Mucosa of gallbladder (tissue), 1 donor: ENCODE results near the gene STK32C. TPM values are rescaled to one million over a fixed set of nuclear protein-coding genes. Genes with fewer than 3 reads are reported as not detected.

Source experiments
- DNase-seq: peaks from one replicate; pipeline ENCODE4 v3.0.0-alpha.2; 2020; ENCODE audit warnings: low spot score
- total RNA-seq: library from RNA; stranded (reverse); gene quantifications from one replicate; pipeline ENCODE4 v1.2.1, GENCODE V29; 2021
- donor health status: DM: no; HTN: no; CAD: no.

The STK32C gene
- total RNA-seq, 1 donor from 2014 or later, result 23.8 TPM

DNA sequence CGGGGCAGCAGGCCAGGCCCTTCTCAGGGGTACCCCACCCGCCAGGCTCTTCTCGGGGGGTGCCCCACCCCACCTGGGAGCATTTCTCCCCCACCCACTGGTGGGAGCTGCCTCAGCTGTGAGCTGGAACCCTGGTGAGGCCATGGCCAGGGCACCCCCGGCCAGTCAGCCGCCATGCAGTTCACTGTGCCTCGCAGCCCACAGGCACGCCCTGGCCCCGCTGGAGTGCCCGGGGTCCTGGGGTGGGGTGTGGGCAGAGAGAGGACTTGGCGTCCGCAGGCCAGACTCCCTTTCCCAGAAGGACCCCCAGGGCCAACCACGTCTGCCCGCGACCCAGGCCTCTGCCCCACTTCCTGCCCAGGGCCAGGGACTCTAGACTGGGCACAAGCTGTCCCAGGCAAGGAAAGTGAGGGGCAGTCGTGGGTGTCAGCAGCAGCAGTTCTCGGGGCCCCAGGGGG lies 107.9 kb downstream of the STK32C start:
- no peak for DNase-seq

DNA sequence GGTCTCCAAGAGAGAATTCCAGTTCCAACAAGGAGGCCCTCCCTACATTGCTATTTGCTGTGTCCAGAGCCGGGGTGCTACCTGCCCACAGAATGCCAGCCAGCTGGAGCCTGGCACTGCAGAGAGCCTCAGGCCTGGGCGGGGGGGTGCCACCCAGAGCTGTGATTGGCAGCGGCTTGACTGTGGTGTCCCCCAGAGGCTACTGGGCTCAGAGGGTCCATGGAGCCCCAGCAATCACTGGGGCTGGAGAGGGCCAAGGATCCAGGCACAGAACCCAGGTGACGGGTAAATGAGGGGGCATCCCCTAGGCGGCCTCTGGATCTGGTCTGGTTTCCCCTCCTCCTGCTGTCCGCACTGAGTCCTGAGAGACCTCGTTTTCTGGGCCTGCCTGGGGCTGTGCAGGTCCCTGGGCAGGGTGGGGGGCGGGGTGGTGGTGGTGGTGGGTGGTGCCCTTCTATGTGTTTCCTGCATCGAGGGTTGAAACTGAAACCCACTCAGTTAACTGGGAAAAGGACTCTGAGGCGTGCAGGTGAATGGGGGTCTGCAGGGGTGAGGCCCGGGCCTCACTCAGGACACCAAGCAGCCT lies 108.4 kb downstream of the STK32C start:
- no peak for DNase-seq

DNA sequence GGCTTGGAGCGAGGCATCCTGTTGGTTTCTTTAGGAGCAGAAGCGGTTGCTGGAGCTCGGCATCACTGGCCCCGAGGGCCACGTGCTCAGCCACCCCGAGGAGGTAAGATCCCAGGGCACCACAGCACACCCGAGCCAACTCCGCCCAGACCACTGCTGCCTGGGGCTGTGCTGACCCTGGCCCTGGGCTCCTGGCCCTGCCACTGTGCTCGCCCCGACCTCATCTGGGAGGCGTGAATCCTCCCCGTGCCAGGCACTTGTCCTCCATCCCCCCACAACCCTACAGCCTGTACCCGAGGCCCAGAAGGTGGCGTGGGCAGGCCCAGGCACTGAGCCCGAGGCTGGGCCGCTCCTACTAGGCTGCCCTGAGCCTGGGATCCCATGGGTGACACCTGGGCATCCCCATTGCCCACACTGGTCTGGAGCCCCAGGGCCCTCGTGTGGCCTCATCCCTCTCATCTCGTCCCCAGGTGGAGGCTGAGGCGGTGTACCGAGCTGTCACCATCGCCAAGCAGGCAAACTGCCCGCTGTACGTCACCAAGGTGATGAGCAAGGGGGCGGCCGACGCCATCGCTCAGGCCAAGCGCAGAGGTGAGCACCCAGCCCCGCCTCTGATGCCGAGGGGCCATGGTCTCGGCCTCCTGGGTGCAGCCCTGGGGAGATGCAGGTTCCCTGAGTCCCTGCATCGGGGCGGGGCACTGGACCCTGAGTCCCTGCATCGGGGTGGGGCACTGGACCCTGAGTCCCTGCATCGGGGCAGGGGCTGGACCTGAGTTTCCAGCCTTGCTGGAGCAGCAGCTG lies 109.2 kb downstream of the STK32C start:
- no peak for DNase-seq

GRCh38 chr10:132198068-132198370 lies 109.7 kb downstream of the STK32C start:
- no peak for DNase-seq

- DNase-seq, result no peak
Observed at GRCh38 chr10:132197271-132198067, 110.3 kb downstream of the STK32C start.

DNA sequence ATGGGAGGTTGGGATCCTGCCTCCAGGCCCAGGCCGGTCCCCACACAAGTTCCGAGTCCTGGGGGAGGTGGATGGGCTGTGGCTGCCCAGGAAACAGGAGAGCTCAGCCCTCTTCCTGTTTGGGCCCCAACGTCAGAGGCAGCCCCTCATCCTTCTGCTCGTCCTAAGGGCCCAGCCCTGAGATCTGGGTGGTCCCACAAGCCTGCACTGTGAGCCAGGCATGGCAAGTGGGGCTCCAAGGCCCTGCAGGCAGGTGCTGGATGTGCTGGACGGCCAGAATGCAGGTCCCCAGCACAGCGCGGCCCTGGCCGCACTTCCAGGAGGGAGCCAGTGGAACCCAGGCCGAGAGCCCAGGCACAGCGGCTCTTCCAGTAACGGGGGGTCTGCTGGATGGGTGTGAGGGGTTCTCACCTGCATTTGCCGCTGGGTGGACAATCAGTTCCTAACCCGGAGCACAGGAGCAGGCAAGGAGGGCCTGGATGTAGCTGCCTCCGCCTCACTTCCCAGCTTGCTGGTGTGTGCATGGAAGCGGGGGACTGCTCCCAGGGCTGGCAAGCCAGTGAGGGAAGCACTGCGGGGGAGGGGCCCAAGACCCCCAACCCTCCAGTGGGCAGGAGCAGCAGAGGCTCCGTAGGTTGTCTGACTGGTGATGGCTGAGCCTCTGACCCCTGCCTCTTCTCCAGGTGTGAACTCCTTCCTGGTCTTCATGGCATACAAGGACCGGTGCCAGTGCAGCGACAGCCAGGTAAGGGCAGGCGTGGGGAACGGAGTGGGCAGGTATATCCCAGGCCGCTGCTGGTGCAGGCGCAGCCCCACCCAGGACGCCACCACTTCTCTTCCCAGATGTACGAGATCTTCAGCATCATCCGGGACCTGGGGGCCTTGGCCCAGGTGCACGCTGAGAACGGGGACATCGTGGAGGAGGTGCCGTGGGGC lies 111.3 kb downstream of the STK32C start:
- DNase-seq, result no peak

DNA sequence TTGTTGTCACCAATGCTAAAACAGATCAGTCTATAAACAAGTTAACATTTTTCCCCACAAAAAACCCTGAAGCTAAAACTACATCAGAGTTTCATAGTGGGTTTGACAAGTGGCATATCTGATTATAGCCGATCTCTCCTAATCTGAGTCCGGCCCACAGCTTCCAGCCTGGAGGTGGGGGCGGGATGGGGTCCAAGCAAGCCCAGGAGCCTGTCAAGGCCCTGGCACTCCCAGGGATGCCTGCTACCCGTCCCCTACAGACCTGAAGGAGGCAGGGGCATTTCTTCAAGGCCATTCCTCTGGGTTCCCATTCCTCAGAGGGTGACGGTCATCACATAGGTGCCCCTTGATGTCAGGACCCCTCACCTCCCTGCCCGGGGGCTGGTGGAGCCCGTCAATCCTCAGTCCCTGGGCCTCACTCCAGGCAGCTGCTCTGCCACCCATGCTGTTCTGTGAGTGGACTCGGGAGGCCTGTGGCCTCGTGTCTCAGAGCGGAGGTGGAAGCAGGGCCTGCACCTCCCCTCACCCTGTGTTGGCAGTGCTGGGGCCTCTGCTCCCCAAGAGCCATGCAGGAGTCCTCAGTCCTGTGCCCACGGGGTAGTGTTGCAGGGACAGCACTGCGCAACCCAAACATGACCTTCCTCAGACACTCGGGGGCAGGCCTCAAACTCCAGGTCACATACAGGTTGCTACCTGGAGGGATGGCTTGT lies 112.2 kb downstream of the STK32C start:
- no peak for DNase-seq

- no peak for DNase-seq
Observed at GRCh38 chr10:132194726-132195125, 113.0 kb downstream of the STK32C start.

DNA sequence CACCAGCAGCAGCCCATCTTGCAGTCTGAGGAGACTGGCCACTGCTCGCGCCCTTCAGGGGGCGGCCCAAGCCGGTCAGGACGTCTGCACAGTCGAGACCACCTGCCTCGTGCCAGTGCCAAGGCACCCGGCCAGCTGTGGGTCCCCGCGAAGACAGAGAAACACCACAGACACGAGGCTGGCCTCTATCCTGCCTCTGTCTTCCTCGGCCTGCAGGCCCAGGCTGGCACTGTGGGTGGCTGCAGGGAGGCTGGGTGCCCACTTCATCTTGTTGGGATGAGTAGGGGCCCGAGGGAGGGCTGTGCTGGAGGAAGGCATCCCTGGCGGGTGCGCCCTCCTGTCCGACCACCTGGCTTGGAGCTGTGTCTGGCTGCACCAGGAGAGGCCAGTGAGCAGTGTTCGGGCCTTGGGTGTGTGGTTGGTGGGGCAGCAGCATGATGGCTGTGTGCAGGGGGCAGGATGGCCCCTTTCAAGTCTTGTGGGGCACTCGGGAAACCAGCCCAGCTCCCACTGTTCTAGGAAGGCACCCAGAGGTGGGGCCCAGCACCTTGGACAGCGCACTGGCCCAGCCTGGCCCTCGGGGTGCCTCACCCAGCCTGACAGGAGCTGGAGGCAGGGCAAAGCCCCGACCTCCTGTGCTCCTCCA lies 113.7 kb downstream of the STK32C start:
- no peak for DNase-seq

DNA sequence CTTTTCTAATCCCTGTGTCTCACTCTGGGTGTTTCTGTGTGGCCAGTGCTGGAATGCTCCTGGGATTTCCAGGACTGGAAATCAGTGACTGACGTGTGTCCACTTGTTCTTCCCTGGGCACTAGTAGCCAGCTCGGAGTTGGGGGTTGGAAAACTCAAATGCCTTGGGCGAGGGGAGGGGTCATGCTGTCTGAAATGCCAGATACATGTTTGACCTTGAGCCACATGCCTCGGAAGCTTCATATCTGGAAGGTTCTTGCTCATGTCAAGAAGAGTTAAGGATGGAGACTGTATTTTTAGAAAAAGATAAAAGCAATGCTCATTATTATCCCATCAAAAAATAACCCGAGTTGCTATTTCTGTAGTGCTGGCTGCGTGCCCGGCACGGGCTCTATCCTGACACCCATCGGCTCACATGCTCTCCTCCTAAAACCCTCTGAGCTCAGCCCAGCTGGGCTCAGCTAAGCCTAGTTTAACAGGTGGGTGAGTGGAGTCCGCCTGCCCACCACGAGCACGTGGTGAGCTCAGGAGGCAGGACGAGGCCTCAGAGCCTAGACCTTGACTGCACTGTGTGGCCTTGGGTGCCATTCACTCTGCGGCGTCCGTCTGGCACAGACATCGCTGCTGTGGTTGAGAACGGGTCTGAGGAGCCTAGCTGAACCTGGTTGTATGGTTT lies 114.6 kb downstream of the STK32C start:
- DNase-seq, result no peak

DNA sequence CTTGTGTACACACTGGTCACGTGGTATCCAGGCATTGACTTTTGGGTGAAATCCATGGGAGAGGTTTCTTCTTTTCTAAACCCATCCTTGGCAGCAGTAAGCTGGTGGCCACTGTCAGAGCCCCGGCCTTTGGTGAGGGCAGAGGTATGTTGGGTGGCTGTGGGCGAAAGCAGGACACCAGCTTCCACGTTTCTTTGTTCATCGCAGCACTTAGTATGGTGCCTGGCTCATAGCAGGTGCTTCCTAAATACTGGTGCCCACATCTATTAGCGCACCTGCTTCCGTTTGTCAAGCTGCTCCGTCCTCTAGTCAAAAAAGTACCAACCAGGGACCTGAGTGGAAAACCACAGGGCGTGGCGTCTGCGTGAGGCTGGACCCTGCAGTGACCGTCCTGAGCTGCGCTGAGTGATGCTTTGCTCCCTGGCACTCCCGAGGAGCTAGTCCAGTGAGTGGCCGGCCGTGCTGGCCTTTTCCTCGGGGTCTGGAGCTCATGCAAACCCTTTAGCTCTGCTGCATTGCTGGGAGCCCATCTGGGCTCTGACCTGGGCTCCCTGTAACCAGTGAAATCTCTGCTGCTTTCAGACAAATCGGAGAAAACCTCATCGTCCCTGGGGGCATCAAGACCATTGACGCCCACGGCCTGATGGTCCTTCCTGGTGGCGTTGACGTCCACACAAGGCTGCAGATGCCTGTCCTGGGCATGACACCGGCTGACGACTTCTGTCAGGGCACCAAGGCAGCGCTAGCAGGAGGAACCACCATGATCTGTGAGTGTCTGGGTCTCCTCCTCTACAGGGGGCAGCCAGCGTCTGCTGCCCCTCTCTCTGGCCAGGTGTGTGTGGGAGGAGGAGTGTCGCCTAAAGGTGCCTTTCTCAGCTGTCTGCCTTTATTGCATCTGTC lies 115.4 kb downstream of the STK32C start:
- no peak for DNase-seq

DNA sequence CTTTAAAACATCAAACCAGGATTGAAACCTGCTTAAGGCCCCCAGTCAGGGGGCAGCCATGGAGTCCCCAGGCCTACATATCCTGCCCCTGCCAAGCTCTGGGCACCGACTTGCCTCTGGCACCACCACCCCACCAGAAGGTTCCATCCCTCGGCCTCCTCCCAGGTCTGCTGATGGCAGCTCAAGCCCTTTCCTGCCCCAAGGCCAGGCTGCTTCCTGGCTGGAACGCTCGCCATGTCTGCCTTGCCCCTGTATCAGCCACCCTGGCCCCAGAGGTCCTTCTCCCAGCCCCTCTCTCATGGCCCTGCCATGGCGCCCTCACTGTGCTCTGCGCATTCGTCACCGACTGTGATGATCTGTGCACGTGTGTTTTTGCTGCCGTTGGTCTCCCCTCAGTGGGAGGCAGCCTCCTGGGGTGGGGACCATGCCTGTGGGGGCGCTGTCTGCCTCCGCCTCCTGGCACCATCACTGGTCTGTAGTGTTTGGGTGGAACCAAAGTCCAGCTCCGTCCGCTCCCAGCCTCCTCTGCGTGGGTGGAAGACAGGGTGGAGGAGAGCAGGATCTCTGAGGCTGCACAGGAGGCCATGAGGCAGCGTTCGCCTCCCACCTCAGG lies 117.8 kb downstream of the STK32C start:
- no peak for DNase-seq

DNA sequence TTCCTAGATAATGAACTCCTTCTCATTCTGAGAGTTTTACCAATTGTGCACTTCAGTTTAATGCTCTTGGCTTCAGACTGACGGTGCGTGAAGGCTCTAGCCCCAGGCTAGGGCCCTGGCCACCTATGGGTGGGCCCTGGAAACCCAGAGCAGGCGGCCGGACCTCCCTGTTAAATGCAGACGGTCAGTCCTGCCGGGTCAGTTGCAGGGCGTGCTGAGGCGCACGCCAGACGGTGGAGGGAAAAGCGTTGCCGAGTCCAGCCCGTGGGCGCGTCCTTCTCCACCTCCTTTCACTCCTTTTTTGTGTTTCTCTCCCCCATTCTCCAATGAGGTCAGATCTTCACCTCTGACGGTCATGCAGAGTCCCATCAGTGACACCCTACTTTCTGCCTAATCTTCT lies 118.7 kb downstream of the STK32C start:
- DNase-seq, result no peak

DNA sequence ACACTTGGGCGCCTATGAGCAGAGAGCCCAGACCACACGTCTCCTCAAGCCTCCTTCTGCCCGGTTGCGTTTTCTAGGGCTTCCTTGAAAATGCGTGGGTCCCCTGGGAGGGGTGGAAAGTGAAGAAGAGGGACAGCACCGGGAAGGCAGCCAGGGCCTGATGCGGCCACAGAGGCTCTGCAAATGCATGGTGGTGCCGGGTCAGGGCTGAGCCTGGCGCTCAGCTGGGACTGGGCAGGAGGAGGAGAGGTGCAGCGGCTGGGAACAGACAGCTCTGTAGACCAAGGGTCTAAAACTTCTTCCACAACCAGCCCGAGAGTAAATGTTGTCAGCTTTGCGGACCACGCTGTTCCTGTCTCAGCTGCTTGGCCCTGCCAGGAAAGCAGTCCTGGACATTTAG lies 119.4 kb downstream of the STK32C start:
- DNase-seq, result no peak

DNA sequence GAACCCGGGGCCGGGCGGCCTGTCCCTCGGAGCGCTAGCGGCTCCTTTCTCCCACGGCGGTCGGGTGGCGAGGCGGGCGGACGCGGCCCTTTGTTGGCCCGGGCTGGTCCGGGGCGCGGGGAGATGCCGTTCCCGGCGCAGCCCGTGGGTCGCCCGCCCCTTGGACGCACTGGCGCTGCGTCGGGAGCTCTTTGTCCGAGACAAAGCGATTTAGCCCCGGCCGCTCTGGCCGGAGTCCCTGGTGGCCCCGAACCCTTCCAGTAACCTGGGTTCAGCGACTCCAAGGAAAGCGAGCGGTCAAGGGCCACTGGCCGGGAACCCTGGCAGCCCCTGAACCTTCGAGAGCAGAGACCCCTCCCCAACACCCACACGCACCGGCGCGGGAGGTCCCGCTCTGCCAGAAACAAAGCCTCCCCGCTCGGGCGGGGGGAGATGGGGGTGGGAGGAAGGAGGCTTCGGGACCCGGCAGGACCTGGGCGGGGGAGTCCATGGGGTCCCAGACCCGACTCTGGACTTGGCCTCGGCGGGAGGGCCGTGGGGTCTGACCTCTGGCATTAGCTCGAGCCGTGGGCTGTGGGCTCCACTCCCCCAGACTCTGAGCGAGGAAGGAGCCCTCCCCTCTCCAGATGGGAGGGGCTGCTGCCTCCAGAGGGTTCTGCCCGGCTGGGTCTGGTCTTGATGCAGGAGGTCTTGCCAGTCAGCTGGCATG lies 120.2 kb downstream of the STK32C start:
- no peak for DNase-seq

DNA sequence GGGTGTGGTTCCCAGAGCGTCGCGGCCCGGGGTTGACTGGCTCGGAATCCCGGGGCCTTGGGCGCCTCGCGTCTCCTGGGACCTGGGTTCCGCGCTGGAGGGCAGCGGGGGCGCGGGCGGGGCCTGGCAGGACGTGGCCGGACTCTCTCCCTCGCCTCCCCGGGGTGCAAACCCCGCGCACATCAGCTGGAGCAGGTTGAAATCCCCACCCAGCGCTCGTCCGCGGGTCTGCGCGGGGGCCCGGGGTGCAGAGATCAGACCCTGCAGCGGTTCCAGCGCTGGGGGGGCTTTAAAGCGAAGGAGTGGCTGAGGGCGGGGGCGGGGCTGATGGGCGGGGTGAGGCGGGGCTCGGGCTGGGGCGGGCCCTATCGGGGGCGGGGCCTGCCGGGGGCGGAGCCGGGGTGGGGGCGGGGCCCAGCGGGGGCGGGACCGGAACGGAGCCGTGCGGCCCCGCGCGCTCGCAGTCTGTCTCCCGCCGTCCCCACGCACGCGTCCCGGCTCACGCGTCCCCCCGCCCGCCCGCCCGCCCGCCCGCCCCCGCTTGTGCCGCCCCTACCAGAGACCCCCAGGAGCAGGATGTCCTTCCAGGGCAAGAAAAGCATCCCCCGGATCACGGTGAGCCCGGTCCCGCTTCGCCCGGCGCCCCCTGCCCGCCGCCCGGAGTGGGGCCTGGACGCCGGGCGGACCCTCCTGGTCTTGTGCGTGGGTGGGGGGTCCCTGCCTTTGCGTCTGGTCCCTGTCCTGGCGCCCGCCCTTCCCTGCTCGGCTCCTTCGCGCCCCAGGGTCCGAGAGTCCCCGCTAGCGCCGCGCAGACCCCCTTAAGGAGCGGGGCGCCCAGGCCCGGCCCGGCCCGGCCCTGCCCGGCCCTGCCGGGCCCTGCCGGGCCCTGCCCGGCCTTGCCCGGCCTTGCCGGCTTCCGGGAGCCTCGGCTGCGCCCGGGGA lies 121.0 kb downstream of the STK32C start, which contains the start of gene DPYSL4:
DPYSL4 (plus strand) TSS at position 461 of the 942 bp plus-strand sequence; CDS start at position 577, 116 bp downstream.
- no peak for DNase-seq
